SK-N-SH (cell line): ENCODE data around the gene AOC1.

ENCODE experiments used
- CTCF ChIP-seq: fragments of 200-600 bp; sonication (generic); IDR thresholded peaks from 2 replicates; pipeline ENCODE4 v1.6.1; 2017; ENCODE audit warnings: antibody characterized with exemption, mild to moderate bottlenecking, moderate library complexity
- EZH2phosphoT487 ChIP-seq: fragments of 200-600 bp; sonication (generic); IDR thresholded peaks from 2 replicates; pipeline ENCODE4 v1.6.1; 2017; ENCODE audit warnings: low read depth, mixed run types, mild to moderate bottlenecking, antibody characterized with exemption, moderate library complexity, borderline replicate concordance
- FOSL2 ChIP-seq: IDR thresholded peaks from 2 replicates; pipeline ENCODE4 v1.4.0; 2012; ENCODE audit warnings: low read depth, mild to moderate bottlenecking, moderate library complexity, borderline replicate concordance
- FOXJ3 ChIP-seq: sonication (generic); formaldehyde crosslinking; IDR thresholded peaks from 2 replicates; pipeline ENCODE4 v1.5.1; 2020; ENCODE audit warnings: mild to moderate bottlenecking, missing genetic modification reagents
- FOXM1 ChIP-seq: IDR thresholded peaks from 2 replicates; pipeline ENCODE4 v1.4.0; 2012; ENCODE audit warnings: low read depth, mild to moderate bottlenecking
- MAX ChIP-seq: IDR thresholded peaks from 2 replicates; pipeline ENCODE4 v1.4.0; 2012; ENCODE audit warnings: low read depth
- MEF2A ChIP-seq: IDR thresholded peaks from 2 replicates; pipeline ENCODE4 v1.4.0; 2012; ENCODE audit warnings: low read depth, borderline replicate concordance
- NFIC ChIP-seq: IDR thresholded peaks from 2 replicates; pipeline ENCODE4 v1.4.0; 2012; ENCODE audit warnings: borderline replicate concordance
- NRF1 ChIP-seq: IDR thresholded peaks from 2 replicates; pipeline ENCODE4 v1.6.1; 2012; ENCODE audit warnings: low read depth, mild to moderate bottlenecking, low read length
- POLR2AphosphoS5 ChIP-seq: IDR thresholded peaks from 2 replicates; pipeline ENCODE4 v1.6.1; 2012; ENCODE audit warnings: low read depth, low read length
- REST ChIP-seq: IDR thresholded peaks from 2 replicates; pipeline ENCODE4 v1.6.1; 2012; ENCODE audit warnings: mild to moderate bottlenecking, low read depth, low read length, moderate library complexity
- SIN3A ChIP-seq: IDR thresholded peaks from 2 replicates; pipeline ENCODE4 v1.6.1; 2012; ENCODE audit warnings: low read depth, mild to moderate bottlenecking, low read length, moderate library complexity, borderline replicate concordance

- no peak for TF ChIP-seq CTCF
- no peak for TF ChIP-seq MEF2A
- TF ChIP-seq EZH2phosphoT487 = no peak
- no peak for TF ChIP-seq REST
- no peak for TF ChIP-seq FOSL2
- no peak for TF ChIP-seq MAX
- TF ChIP-seq SIN3A = no peak
- TF ChIP-seq NRF1 = no peak
- TF ChIP-seq FOXJ3 = no peak
- TF ChIP-seq NFIC = no peak
- TF ChIP-seq POLR2AphosphoS5 = no peak
- no peak for TF ChIP-seq FOXM1
Observed at GRCh38 chr7:150866932-150867564, 14.7 kb downstream of the AOC1 start.
